ENCODE data around the gene CRYGN.

The CRYGN gene

DNA sequence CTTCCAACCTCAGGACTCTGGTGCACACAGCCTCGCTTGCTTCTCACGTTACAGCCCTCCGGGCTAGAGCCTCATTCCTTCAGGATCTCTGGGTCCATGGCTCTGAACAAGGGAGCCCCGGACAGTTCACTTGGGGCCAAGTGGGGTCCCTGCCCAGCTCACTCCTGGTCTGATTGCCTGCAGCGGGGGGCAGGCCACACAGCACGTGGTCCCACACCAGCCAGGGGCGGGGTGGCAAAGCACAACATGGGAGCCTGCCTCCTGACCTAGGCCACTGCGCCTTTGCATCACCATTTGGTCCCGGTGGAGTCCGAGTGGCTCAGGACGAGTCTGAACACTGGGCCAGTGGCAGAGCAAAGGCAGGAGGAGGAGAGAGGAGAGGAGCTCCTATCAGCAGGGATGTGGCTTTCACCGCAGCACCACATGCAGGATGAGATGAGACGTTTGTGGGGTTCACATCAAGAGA, 13.4 kb upstream of the CRYGN start:
- CTCF ChIA-PET: interaction anchor here (1.3 to 14.9 kb wide), 2 partner anchors 83 to 116 kb away, joined by 3 to 270 read pairs; no protein-coding TSS in a partner anchor
- TF ChIP-seq, protein P1, sequence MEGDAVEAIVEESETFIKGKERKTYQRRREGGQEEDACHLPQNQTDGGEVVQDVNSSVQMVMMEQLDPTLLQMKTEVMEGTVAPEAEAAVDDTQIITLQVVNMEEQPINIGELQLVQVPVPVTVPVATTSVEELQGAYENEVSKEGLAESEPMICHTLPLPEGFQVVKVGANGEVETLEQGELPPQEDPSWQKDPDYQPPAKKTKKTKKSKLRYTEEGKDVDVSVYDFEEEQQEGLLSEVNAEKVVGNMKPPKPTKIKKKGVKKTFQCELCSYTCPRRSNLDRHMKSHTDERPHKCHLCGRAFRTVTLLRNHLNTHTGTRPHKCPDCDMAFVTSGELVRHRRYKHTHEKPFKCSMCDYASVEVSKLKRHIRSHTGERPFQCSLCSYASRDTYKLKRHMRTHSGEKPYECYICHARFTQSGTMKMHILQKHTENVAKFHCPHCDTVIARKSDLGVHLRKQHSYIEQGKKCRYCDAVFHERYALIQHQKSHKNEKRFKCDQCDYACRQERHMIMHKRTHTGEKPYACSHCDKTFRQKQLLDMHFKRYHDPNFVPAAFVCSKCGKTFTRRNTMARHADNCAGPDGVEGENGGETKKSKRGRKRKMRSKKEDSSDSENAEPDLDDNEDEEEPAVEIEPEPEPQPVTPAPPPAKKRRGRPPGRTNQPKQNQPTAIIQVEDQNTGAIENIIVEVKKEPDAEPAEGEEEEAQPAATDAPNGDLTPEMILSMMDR (IDR thresholded peaks at IDR 0.05; ENCODE audit: insufficient read depth, low read length, missing control alignments): no peak
- POLR2A ChIA-PET: no interaction called here
- H3K4me3 ChIP-seq (ENCODE audit: low read depth, low read length): no peak overlapping the region
- DNase-seq (ENCODE audit: low read depth, low spot score): no peak

DNA sequence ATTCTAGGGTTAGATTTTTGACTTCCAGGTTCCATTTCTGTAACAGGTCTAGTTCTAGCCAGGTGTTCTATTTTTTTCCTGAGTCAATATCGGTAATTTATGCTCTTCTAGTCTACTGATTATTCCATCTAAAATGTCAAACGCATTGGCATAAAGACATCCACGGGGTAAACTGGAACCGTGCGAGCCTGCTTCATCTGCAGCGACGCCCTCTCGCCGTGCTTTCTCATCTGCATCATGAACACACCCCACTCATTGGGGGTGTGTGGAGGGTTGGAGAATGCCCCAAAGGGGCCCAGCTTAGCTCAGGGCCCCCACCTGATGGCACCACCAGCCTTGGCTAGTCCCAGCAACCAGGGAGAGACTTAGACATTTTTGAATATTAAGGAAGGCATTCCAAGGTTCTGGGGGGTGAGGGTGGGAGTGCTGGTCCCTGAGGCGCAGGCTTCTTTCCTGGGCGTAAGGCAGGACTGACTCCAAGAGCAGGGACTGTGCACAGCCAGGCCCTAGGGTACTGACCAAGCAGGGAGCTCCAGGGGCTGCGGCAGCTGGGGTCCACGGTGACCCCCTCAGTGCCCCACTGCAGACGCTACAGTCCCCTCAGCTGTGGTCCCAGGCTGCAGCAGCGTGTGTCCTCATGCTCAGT, 12.9 kb upstream of the CRYGN start:
- CTCF ChIA-PET: interaction anchor here (1.3 to 14.9 kb wide), 2 partner anchors 82 to 116 kb away, joined by 3 to 270 read pairs; no protein-coding TSS in a partner anchor
- POLR2A ChIA-PET: no interaction called here
- TF ChIP-seq, protein P1 (IDR thresholded peaks at IDR 0.05; ENCODE audit: insufficient read depth, low read length, missing control alignments): no peak
- H3K4me3 ChIP-seq (ENCODE audit: low read depth, low read length): no peak overlapping the region
- DNase-seq (ENCODE audit: low read depth, low spot score): no peak

DNA sequence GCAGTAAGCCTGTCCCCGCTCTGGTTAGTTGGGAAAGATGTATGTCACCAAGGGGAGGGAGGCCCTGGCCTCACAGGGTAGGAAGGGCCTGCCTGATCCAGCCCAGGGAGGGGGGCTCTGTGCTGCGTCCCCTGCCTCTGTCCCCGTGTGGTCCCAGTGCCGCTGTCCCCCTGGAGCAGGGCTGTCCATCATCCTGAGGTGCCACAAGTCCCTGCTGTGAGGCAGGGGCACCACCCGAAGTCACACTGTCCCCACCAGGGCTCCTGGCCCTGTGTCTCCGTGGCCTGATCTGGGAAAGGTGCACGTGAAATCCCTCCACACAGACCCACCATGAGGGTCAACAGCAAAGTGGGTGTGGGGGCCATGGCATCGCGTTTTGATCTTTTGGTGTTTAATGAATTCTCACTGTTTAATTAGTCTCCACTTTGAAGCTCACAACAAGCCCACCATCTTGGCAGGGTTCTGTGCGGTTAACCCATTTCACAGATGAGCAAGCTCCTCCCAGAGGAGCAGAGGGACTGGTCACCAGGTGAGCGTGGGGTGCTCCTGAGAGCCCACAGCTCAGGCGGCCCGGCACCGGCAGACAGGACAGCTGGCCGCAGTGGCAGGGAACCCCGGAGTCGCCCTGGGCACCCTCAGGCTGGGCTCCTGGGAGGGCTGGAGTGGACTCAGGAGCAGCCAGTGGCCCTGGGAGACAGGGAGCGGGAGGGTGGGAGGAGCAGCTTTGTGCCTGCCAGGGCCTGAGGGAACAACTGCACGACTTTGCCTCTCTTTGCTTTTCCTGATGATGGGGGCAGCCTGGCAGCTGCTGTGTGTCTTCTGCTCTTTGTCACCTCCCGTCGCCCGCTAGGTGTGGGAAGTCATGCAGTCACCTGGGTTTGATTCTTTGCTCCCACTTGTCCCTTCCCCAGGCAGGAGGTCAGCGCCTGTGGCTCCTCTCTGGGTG, 12.0 kb upstream of the CRYGN start:
- H3K4me3 ChIP-seq (ENCODE audit: low read depth, low read length): no peak overlapping the region
- DNase-seq (ENCODE audit: low read depth, low spot score): no peak
- ChIA-PET CTCF (interaction anchor here (0.9 to 14.9 kb wide), 5 partner anchors 14 to 307 kb away, joined by 3 to 270 read pairs (median 48); partner anchors contain the start of gene CRYGN), POLR2A (no interaction called here)
- TF ChIP-seq, protein P1 (IDR thresholded peaks at IDR 0.05; ENCODE audit: insufficient read depth, low read length, missing control alignments): no peak

DNA sequence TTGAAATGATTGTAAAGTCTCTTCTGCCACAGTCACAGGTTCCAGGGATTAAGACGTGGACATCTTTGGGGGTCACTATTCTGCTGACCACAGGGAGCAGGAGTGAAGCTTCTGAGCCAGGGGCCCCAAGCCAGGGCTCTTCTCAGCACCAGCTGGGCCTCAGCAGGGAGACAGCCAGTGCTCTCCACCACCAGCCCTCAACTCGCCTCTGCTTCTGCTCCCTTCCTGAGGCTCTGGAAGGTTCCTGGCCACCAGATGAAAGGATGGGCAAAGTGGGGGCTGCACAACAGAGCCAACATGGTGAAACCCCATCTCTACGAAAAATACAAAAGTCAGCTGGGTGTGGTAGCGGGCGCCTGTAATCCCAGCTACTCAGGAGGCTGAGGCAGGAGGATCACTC, 11.2 kb upstream of the CRYGN start:
- H3K4me3 ChIP-seq (ENCODE audit: low read depth, low read length): no peak overlapping the region
- POLR2A ChIA-PET: interaction anchor here (0.6 kb wide), 1 partner anchor 87 kb away, joined by 4 read pairs; no protein-coding TSS in a partner anchor
- TF ChIP-seq, protein P1 (IDR thresholded peaks at IDR 0.05; ENCODE audit: insufficient read depth, low read length, missing control alignments): no peak
- DNase-seq (ENCODE audit: low read depth, low spot score): no peak
- CTCF ChIA-PET: interaction anchor here (0.7 to 14.9 kb wide), 8 partner anchors 8 to 308 kb away, joined by 3 to 270 read pairs (median 53); partner anchors contain the start of gene CRYGN

DNA sequence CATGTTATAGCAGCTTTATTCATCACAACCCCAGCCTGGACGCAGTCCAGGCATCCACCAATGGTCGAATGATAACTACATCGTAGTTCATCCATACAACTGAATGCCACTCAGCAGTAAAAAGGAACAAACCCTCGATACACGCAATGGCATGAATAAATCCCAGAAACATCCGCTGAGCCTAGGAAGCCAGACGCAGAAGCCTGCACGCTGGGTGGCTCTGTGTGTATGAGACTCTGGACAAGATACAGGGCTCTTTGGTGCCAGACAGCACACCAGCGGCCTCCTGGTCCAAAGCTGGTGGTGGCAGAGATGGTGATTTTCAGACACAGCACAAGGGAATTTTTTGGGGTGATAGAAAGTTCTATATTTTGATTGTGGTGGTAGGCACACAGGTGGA, 10.0 kb upstream of the CRYGN start:
- CTCF ChIA-PET: interaction anchor here (0.7 to 14.9 kb wide), 21 partner anchors 8 to 309 kb away, joined by 3 to 270 read pairs (median 7); partner anchors contain the start of gene CRYGN

More for the DNA sequence above, 10.0 kb upstream of the CRYGN start:
- TF ChIP-seq, protein P1 (IDR thresholded peaks at IDR 0.05; ENCODE audit: insufficient read depth, low read length, missing control alignments): no peak
- H3K4me3 ChIP-seq (ENCODE audit: low read depth, low read length): no peak overlapping the region
- DNase-seq (ENCODE audit: low read depth, low spot score): no peak
- POLR2A ChIA-PET: no interaction called here

Data from AG04449 (cell line).